ENCODE measurements around the gene PTK7.

The PTK7 gene

DNA sequence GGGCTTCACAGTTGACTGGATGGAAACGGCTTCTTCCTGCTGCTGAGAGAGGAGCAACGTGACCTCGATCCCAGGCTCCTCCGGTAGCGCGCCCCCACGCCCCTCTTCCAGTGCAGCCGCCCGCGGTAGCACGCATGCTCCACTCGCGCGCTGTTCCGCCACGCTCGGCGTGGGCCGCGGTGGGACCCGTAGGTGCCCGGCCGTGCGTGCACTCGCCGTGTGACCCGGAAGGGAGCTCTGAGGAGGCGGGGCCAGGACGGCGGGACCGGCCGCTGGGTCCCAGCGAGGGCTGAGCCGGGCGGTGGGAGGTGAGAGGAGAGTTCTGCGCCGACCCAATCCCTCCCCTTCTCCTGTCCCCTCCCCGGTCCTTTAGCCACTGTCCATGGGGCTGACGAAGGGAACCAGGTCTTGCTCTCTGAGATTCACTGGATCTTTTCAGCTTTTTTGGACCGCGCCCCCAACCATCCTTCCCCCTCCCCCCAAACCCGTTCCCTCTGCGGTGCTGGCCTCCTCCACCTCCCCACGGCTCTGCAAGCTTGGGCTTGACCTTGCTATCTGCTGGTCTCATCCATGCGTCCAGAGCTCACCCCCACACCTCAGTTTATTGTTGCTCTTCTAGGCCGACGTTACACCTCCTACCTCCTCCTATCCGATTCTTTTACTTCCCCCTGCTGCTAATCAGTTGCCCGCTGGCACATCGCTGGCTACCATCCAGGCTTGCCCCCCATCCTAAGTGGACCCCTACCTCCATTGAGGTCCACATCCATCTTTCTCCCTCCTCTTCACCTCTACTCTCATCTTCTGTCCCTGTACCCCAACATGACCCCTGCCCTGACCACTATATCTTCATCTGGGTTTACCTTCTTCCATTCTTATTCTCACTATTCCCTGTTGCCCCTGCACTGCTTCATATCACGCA, 106.1 kb downstream of the PTK7 start, which contains the start of gene CUL9:
CUL9 (plus strand) TSS at position 255 of the 919 bp plus-strand sequence. CDS start 2,115 bp downstream, outside the sequence.
- Histone ChIP-seq H3K9me3 (ENCODE audit: control insufficient read depth, insufficient read depth, low read length) (no peaks in the 10 kb centered on the region), H3K36me3 (ENCODE audit: control insufficient read depth, insufficient read depth, low read length) (peaks cover 23% of the 10 kb centered on the region), H3K9ac (ENCODE audit: low read depth, low read length) (peak within 1 kb of the TSS; percentile 62), H3K4me1 (ENCODE audit: control insufficient read depth, insufficient read depth, low read length) (peaks cover 9% of the 10 kb centered on the region; the same call in 1 of the 2 replicates), H3K27ac (ENCODE audit: low read depth, low read length) (peak within 1 kb of the TSS; percentile 86), H3K4me3 (ENCODE audit: low read depth, low read length) (peak within 1 kb of the TSS; percentile 80), H3K27me3 (ENCODE audit: control insufficient read depth, insufficient read depth, low read length) (no peaks in the 10 kb centered on the region)

DNA sequence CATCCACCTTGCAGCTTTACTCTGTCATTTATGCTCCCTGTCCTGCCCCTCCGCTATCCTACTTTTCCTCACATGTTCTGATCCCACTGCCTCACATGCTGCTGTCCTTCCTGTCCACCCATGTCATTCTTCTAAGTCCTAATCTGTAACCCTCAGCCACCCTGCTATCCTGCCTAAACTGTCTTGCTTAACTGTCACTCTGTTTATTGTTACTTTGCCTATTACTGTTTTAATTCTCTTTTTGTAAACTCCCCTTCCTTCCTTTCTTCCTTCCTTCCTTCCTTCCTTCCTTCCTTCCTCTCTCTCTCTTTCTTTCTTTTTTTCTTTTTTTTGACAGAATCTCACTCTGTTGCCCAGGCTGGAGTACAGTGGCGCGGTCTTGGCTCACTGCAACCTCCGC, 107.3 kb downstream of the PTK7 start:
- no peaks in the 10 kb centered on the region for H3K9me3 ChIP-seq (ENCODE audit: control insufficient read depth, insufficient read depth, low read length)
- H3K36me3 ChIP-seq (ENCODE audit: control insufficient read depth, insufficient read depth, low read length) = peaks cover 20% of the 10 kb centered on the region
- H3K4me3 ChIP-seq (ENCODE audit: low read depth, low read length) = no peak overlapping the region
- H3K9ac ChIP-seq (ENCODE audit: low read depth, low read length) = no peak overlapping the region
- no peak overlapping the region for H3K27ac ChIP-seq (ENCODE audit: low read depth, low read length)
- H3K27me3 ChIP-seq (ENCODE audit: control insufficient read depth, insufficient read depth, low read length) = no peaks in the 10 kb centered on the region
- H3K4me1 ChIP-seq (ENCODE audit: control insufficient read depth, insufficient read depth, low read length) = peaks cover 9% of the 10 kb centered on the region; the same call in 1 of the 2 replicates

DNA sequence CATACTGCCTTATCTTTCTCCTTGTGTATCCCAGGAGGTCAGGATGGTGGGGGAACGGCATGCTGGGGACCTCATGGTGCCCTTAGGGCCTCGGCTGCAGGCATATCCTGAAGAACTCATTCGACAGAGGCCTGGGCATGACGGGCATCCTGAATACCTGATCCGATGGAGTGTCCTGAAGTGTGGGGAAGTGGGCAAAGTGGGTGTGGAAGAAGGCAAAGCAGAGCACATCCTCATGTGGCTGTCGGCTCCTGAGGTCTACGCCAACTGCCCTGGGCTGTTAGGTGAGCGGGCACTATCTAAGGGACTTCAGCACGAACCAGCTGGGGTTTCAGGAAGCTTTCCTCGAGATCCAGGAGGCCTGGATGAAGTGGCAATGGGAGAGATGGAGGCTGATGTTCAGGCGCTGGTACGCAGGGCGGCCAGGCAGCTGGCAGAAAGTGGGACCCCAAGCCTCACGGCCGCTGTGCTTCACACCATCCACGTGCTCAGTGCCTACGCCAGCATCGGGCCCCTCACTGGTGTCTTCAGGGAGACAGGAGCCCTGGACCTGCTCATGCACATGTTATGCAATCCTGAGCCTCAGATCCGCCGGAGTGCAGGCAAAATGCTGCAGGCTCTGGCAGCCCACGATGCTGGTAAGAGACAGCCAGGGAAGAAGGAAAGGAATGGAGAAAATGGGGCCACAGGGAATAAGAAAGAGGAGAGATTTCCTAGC, 108.3 kb downstream of the PTK7 start:
- Histone ChIP-seq H3K9me3 (ENCODE audit: control insufficient read depth, insufficient read depth, low read length) (no peaks in the 10 kb centered on the region), H3K4me1 (ENCODE audit: control insufficient read depth, insufficient read depth, low read length) (peaks cover 9% of the 10 kb centered on the region; the same call in 1 of the 2 replicates), H3K4me3 (ENCODE audit: low read depth, low read length) (no peak overlapping the region), H3K27me3 (ENCODE audit: control insufficient read depth, insufficient read depth, low read length) (no peaks in the 10 kb centered on the region), H3K9ac (ENCODE audit: low read depth, low read length) (no peak overlapping the region), H3K36me3 (ENCODE audit: control insufficient read depth, insufficient read depth, low read length) (peaks cover 10% of the 10 kb centered on the region), H3K27ac (ENCODE audit: low read depth, low read length) (no peak overlapping the region)

DNA sequence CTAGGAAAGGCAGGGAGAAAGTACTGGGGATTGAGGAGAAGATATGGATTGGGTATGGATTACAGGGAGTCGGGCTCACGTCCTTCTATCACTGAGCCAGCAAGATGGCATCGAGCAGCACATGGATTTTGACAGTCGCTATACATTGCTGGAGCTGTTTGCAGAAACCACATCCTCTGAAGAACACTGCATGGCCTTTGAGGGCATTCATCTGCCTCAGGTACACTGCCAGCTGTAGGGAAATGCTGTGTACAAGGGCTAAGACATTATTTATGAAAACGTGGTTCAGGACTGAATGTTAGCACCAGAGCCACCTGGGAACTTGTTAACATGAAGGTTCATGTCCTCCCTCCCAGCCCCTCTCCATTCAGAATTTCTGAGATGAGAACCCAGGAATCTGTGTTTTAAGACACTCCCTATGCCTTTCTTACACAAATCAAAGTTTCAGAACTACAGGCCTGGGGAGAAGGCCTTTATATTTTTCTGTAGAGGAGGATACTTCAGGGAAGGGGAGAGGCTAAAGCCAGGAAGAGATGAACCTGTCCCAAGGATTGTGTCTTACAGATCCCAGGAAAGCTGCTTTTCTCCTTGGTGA, 109.4 kb downstream of the PTK7 start:
- no peaks in the 10 kb centered on the region for H3K27me3 ChIP-seq (ENCODE audit: control insufficient read depth, insufficient read depth, low read length)
- H3K4me3 ChIP-seq (ENCODE audit: low read depth, low read length) = no peak overlapping the region
- H3K9ac ChIP-seq (ENCODE audit: low read depth, low read length) = no peak overlapping the region
- H3K9me3 ChIP-seq (ENCODE audit: control insufficient read depth, insufficient read depth, low read length) = no peaks in the 10 kb centered on the region
- peaks cover 8% of the 10 kb centered on the region; the same call in 1 of the 2 replicates for H3K36me3 ChIP-seq (ENCODE audit: control insufficient read depth, insufficient read depth, low read length)
- H3K27ac ChIP-seq (ENCODE audit: low read depth, low read length) = no peak overlapping the region
- H3K4me1 ChIP-seq (ENCODE audit: control insufficient read depth, insufficient read depth, low read length) = peaks cover 9% of the 10 kb centered on the region; the same call in 1 of the 2 replicates

DNA sequence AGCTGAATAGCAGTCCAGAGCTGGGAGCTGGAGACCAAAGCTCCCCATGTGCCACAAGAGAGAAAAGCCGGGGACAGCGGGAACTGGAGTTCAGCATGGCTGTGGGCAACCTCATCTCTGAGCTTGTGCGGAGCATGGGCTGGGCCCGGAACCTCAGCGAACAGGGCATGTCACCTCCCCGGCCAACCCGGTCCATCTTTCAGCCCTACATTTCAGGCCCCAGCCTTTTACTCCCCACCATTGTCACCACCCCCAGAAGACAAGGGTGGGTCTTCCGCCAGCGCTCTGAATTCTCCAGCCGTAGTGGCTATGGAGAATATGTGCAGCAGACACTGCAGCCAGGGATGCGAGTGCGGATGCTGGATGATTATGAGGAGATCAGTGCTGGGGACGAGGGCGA, 109.9 kb downstream of the PTK7 start:
- Histone ChIP-seq H3K36me3 (ENCODE audit: control insufficient read depth, insufficient read depth, low read length) (peaks cover 8% of the 10 kb centered on the region; the same call in 1 of the 2 replicates), H3K27me3 (ENCODE audit: control insufficient read depth, insufficient read depth, low read length) (no peaks in the 10 kb centered on the region), H3K9me3 (ENCODE audit: control insufficient read depth, insufficient read depth, low read length) (no peaks in the 10 kb centered on the region), H3K4me3 (ENCODE audit: low read depth, low read length) (no peak overlapping the region), H3K27ac (ENCODE audit: low read depth, low read length) (no peak overlapping the region), H3K4me1 (ENCODE audit: control insufficient read depth, insufficient read depth, low read length) (peaks cover 8% of the 10 kb centered on the region; the same call in 1 of the 2 replicates), H3K9ac (ENCODE audit: low read depth, low read length) (no peak overlapping the region)

DNA sequence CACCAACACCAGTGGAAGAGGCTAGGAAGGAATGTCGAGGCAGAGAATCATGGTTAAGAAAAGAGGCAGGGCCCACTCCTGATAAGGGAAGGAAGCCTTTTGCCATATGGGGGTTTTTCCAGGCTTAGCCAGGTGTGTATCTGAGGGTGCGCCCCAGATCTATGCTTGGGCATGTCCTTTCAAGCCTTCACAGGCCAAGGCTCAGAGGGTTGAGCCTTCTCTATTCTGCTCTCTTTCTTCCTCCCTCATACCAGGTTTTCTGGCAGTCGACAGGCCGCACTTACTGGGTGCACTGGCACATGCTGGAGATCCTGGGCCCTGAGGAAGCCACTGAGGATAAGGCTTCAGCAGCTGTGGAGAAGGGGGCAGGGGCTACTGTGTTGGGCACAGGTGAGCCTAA, 110.6 kb downstream of the PTK7 start:
- Histone ChIP-seq H3K4me3 (ENCODE audit: low read depth, low read length) (no peak overlapping the region), H3K27me3 (ENCODE audit: control insufficient read depth, insufficient read depth, low read length) (no peaks in the 10 kb centered on the region), H3K9me3 (ENCODE audit: control insufficient read depth, insufficient read depth, low read length) (no peaks in the 10 kb centered on the region), H3K36me3 (ENCODE audit: control insufficient read depth, insufficient read depth, low read length) (peaks cover 8% of the 10 kb centered on the region; the same call in 1 of the 2 replicates), H3K4me1 (ENCODE audit: control insufficient read depth, insufficient read depth, low read length) (0 out of 2 replicates have a peak, but pooled peaks cover 4% of the 10 kb centered on the region), H3K9ac (ENCODE audit: low read depth, low read length) (no peak overlapping the region), H3K27ac (ENCODE audit: low read depth, low read length) (no peak overlapping the region)

DNA sequence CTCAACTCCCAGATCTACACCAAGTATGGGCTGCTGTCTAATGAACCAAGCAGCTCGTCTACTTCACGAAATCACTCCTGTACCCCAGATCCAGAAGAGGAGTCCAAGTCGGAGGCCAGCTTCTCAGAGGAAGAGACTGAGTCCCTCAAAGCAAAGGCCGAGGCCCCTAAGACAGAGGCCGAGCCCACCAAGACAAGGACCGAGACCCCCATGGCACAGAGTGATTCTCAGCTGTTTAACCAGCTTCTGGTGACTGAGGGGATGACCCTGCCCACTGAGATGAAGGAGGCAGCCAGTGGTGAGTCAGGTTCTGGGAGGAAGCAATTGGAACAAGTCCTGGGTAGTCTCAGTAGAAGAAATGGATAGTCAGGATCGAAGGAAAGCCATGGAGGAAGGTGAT, 111.7 kb downstream of the PTK7 start:
- Histone ChIP-seq H3K9me3 (ENCODE audit: control insufficient read depth, insufficient read depth, low read length) (no peaks in the 10 kb centered on the region), H3K9ac (ENCODE audit: low read depth, low read length) (no peak overlapping the region), H3K27ac (ENCODE audit: low read depth, low read length) (no peak overlapping the region), H3K36me3 (ENCODE audit: control insufficient read depth, insufficient read depth, low read length) (peaks cover 8% of the 10 kb centered on the region; the same call in 1 of the 2 replicates), H3K27me3 (ENCODE audit: control insufficient read depth, insufficient read depth, low read length) (no peaks in the 10 kb centered on the region), H3K4me1 (ENCODE audit: control insufficient read depth, insufficient read depth, low read length) (no peaks in the 10 kb centered on the region), H3K4me3 (ENCODE audit: low read depth, low read length) (no peak overlapping the region)

DNA sequence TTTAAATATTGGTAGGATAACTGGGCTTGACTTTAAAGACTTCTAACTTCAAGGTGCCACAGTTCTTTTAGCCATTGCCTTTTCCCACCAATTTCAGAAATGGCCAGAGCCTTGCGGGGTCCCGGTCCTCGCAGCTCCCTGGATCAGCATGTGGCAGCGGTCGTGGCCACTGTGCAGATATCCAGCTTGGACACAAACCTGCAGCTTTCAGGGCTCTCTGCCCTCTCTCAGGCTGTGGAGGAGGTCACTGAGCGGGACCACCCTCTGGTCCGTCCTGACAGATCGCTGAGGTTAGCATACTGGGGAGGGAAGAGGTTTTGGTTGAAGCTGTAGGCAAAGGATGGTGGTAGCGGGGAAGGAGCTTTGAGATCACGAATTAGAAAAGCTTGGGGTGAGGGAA, 112.3 kb downstream of the PTK7 start:
- no peak overlapping the region for H3K4me3 ChIP-seq (ENCODE audit: low read depth, low read length)
- H3K27me3 ChIP-seq (ENCODE audit: control insufficient read depth, insufficient read depth, low read length) = no peaks in the 10 kb centered on the region
- no peak overlapping the region for H3K9ac ChIP-seq (ENCODE audit: low read depth, low read length)
- peaks cover 8% of the 10 kb centered on the region; the same call in 1 of the 2 replicates for H3K36me3 ChIP-seq (ENCODE audit: control insufficient read depth, insufficient read depth, low read length)
- H3K9me3 ChIP-seq (ENCODE audit: control insufficient read depth, insufficient read depth, low read length) = no peaks in the 10 kb centered on the region
- no peak overlapping the region for H3K27ac ChIP-seq (ENCODE audit: low read depth, low read length)
- no peaks in the 10 kb centered on the region for H3K4me1 ChIP-seq (ENCODE audit: control insufficient read depth, insufficient read depth, low read length)

DNA sequence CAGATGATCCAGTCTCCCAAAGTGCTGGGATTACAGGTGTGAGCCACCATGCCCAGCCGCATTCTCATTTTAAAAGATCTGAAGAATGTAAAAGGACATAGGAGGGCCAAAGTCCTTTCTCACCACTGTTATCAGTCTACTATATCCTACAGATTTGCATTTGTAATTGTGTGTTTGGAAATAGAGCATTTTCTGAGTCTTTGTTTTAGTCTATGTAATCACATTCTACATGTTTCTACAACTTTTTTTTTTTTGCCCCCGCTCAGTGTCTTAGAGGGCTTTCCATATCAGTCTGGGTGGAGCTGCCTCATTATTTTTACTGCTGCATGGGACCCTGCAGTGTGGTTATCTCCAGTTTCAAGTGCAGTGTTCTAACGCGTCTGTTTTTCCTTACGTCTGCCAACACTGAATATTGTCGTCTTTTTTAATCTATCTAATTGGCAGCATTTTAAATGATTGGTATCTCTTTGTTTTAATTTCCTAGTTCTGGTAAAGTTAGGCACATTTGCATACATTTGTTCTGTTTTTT, 113.7 kb downstream of the PTK7 start:
- no peak overlapping the region for H3K9ac ChIP-seq (ENCODE audit: low read depth, low read length)
- no peaks in the 10 kb centered on the region for H3K27me3 ChIP-seq (ENCODE audit: control insufficient read depth, insufficient read depth, low read length)
- H3K27ac ChIP-seq (ENCODE audit: low read depth, low read length) = no peak overlapping the region
- H3K4me1 ChIP-seq (ENCODE audit: control insufficient read depth, insufficient read depth, low read length) = no peaks in the 10 kb centered on the region
- H3K4me3 ChIP-seq (ENCODE audit: low read depth, low read length) = no peak overlapping the region
- peaks cover 8% of the 10 kb centered on the region; the same call in 1 of the 2 replicates for H3K36me3 ChIP-seq (ENCODE audit: control insufficient read depth, insufficient read depth, low read length)
- H3K9me3 ChIP-seq (ENCODE audit: control insufficient read depth, insufficient read depth, low read length) = no peaks in the 10 kb centered on the region

DNA sequence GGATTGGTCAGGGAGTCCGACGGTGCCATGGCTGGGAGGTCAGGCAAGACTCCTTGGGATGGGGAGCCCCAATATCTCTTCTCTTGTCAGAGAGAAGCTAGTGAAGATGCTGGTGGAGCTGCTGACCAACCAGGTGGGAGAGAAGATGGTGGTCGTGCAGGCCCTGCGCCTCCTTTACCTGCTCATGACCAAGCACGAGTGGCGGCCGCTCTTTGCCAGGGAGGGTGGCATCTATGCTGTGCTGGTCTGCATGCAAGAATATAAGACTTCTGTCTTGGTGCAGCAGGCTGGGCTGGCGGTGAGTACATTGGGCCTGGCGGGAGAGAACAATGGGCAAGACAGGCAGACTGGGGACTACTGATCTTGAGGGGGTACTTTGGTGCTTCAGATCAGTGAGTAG, 116.8 kb downstream of the PTK7 start:
- H3K9ac ChIP-seq (ENCODE audit: low read depth, low read length) = no peak overlapping the region
- H3K27me3 ChIP-seq (ENCODE audit: control insufficient read depth, insufficient read depth, low read length) = no peaks in the 10 kb centered on the region
- no peaks in the 10 kb centered on the region for H3K9me3 ChIP-seq (ENCODE audit: control insufficient read depth, insufficient read depth, low read length)
- H3K27ac ChIP-seq (ENCODE audit: low read depth, low read length) = no peak overlapping the region
- no peaks in the 10 kb centered on the region for H3K4me1 ChIP-seq (ENCODE audit: control insufficient read depth, insufficient read depth, low read length)
- peaks cover 8% of the 10 kb centered on the region; the same call in 1 of the 2 replicates for H3K36me3 ChIP-seq (ENCODE audit: control insufficient read depth, insufficient read depth, low read length)
- H3K4me3 ChIP-seq (ENCODE audit: low read depth, low read length) = no peak overlapping the region

Data from HUES48 (cell line).